ENCODE data around the gene ADORA2A.

DNA sequence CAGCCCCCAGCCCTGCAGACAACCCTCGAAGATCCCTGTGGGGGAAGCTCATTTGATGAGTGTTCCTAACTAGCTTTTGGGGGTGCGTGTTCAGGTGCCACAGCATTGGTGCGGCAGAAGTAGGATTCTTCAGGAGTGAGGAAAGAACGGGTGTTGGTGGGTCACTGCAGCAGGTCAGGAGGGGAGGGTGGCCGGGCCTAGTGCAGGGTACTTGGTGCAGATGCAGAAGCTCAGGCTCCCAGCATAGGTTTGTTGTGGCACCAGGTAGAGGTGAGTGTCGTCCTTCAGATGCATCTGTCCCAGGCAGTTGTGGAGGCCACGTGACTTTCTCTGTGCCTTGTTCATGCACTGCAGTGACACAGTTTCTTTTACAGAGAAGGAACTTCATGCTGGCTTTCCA is 15.1 kb upstream of the ADORA2A start:
- TF ChIP-seq CEBPB (IDR thresholded peaks at IDR 0.05; ENCODE audit: low read depth, low read length), result no peak
- no peak for TF ChIP-seq POLR2A (IDR thresholded peaks at IDR 0.05; ENCODE audit: control extremely low read depth in 1 of 2, low read depth in 2 of 2, low read length in 2 of 2)
- TF ChIP-seq, protein P1, sequence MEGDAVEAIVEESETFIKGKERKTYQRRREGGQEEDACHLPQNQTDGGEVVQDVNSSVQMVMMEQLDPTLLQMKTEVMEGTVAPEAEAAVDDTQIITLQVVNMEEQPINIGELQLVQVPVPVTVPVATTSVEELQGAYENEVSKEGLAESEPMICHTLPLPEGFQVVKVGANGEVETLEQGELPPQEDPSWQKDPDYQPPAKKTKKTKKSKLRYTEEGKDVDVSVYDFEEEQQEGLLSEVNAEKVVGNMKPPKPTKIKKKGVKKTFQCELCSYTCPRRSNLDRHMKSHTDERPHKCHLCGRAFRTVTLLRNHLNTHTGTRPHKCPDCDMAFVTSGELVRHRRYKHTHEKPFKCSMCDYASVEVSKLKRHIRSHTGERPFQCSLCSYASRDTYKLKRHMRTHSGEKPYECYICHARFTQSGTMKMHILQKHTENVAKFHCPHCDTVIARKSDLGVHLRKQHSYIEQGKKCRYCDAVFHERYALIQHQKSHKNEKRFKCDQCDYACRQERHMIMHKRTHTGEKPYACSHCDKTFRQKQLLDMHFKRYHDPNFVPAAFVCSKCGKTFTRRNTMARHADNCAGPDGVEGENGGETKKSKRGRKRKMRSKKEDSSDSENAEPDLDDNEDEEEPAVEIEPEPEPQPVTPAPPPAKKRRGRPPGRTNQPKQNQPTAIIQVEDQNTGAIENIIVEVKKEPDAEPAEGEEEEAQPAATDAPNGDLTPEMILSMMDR (IDR thresholded peaks at IDR 0.05; ENCODE audit: control extremely low read depth in 1 of 3, insufficient read depth in 1 of 3, low read depth in 1 of 3, low read length in 3 of 3), result no peak
